Measurements from ENCODE around the gene LAP3.
A peak's percentile ranks its signal among the peaks of the same experiment; 100 is the strongest.
"Not testable (repeated sequence)": the region's sequence is repeated elsewhere in the genome, so short reads cannot be mapped to it uniquely, and the experiment has no call there.

The LAP3 gene

DNA sequence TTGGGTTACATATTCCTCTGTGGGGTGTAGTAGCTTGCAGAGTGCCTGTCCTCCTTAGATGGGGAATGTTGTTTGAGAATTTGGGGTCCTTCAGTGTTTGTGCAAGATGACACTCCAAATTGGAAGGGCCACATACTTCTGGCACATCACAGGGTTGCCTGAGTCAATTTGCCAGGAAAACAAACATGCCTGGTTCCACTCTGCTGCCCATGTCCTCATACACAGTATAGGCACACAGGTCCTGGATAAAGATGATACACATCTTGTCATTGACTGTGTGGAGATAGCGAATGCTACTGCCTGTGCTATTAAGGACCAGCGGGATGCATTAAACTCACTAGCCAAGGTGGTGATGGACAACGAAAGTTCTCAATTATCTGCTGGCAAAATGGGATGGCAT lies 11.2 kb upstream of the LAP3 start:
- no peak for DNase-seq

DNA sequence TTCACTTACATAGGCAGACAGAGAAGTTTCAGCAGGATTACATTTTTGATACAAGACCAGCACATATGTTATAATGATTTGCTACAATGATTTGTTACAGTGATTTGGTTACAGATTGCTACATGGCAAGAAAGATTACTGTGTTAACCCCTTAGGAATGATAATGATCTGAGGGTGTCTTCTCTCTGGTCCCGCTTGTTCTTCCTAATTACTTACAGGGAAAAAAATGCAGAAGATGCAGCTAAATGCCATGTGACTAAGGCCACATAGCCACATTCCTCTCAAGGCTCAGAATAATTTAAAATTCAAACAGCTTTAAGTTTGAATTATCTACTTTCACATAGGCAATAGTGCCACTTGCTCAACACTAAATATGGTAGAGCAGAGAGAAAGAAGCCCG lies 9.7 kb upstream of the LAP3 start:
- no peak for DNase-seq

DNA sequence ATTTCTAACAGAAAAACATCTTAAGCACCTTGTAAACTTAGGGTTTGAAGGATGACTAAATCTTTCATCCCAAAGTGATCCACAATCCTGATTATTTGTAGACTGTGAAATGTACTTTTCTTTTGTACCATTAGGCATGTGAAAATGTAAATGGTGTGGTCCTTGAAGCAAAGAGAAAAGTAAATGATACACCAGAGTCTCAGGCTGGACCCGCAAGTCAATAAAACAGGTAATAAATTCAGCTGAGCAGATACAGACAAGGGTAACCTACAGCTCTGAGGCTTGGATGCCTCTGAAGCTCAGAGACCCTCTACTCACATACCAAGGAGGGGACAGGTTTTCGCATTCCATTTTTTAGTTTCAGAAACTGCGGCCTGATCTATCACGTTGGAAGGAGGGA lies 2.8 kb upstream of the LAP3 start:
- DNase-seq, result no peak

DNA sequence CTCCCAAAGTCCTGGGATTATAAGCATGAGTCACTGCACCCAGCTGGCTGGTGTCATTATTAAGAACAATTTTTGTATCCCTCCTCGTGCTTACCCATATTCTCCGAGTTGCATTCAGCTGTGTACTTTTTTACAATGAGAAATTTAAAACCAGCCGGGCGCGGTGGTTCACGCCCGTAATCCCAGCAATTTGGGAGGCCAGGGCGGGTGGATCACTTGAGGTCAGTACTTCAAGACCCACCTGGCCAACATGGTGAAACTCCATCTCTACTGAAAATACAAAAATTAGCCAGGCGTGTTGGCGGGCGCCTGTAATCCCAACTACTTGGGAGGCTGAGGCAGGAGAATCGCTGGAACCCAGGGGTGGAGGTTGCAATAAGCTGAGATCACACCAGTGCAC lies 1.8 kb upstream of the LAP3 start:
- DNase-seq, result not testable (repeated sequence)

DNA sequence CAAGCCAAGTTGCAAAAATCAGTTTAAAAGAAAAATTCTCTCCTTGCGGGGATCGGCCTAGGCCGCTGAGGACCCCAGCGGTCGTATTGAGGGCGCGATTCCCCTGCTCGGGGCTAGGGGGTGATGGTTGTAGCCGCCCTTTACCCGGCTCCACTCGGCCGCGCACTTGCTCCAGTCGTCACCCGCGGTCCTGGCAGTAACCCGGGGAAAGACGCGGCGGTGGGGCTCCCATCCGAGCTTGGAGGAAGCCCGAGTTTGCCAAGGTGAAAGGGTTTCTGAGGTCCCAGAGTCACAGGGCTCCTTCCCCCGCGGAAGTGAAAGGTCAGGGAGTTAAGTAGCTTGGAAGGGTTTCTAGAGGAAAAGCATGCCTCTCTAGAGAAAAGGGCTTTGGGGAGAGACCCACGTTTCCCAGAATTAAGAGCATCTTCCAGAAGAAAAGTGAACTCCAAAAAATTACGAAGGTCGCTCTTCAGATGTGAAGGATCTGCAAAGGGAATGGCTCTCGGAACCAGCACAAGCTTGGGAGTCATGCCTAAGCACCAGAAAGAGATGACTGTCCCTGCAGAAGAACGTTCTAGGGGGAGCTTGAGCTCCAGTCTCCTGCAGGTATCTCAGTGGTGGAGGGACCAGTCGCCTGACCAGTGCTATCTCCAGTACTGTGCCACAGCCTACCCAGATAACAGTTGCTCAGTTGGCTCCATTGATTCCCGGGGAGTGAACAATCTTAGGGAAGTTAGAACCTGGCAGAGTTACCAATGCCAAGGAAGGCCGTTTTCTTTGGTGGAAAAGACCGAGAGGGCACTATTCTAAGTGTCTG lies 875 bp downstream of the LAP3 start:
- no peak for DNase-seq

DNA sequence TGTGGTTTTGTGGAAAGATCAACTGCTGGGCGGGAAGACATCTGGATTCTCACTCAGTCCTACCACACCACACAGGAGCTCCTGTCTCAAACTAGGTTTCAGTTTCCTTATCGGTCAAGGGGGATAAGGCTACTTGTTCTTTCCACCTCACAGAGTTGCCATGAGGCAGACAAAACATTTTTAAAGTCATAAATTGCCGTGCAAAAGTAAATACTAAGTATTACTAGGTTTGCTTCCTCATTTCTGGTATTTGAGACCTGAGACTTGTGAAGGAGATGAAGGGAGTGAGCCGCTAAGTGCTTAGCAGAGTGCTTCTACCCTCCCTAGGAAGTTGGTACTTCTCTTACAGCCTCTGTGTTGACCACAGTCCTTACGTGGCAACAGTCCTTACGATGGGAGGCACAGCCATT lies 1.5 kb downstream of the LAP3 start:
- DNase-seq, result no peak

DNA sequence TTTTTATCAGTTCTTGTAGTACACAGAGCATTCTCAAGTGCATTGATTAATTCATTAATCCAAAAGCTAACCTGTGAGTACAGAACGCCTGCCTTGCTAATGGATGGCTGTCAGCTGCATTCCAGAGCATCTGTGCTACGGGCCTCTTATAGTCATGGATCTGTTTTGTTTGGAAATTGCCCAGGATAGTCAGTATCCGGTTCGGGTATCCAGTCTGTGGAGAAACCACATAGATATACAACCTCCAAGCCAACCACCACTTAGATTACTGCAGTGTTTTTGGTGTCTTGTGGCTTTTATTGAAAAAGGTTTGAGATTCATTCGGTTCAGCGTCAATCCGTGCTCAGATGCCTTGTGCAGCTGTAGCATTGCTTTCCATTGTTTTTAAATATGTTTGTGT lies 4.0 kb downstream of the LAP3 start:
- DNase-seq, result no peak

DNA sequence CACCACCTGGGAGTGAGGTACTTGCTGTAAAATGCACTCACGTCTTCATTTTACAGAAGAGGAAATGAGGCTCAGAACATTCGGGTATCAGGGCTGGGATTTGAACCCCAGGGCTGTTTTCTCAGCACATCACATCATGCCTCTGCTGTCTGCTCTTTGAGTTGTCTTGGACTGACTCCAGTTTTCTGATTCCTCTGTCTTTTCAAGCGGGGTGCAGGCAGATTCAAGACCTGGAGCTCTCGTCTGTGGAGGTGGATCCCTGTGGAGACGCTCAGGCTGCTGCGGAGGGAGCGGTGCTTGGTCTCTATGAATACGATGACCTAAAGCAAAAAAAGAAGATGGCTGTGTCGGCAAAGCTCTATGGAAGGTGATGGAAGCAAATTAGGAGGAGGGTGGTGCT lies 6.3 kb downstream of the LAP3 start:
- no peak for DNase-seq

DNA sequence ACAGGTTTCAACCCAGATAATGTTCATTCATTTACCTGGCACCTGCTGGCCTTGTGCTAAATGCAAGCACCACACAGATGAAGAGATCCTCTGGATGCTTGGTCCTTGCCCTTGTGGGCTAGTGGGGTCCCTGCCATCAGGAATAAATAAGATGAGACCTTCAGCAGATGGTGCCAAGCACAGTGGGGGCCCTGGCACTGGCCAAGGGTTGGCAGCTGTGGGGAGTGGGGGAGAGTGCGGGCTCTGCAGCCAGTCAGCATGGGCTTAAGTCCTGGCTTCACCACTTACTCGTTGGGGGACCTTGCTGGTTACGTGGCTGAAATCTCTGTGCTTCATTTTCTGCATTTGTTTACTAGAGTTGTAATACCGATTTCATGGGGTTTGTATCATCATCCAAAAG lies 6.9 kb downstream of the LAP3 start:
- DNase-seq, result no peak

DNA sequence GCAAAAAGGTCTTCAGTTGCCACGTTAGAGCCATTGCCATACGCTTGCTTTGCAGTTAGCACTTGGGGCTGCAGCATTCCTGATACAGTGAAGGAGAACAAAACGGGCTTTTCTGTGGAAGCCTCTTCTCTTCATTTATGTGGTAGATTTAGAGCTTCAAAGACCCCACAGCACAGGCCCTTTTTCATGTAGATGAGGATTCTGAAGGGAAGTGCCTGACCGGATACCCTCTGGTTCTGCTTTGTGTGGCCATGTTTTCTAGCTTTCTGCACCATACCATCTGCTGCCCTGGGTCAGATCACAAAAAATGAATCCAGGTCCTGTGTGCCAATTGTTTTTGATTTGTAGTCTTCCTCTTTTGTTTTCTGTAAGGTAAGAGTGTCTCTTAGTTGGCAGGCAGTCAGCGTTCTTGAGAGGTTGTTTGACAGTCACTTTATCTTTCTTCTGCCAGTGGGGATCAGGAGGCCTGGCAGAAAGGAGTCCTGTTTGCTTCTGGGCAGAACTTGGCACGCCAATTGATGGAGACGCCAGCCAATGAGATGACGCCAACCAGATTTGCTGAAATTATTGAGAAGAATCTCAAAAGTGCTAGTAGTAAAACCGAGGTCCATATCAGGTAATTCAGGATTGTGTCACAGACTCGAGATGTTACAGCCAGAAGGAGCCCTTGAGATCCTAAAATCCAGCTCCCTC lies 7.7 kb downstream of the LAP3 start:
- no peak for DNase-seq

DNA sequence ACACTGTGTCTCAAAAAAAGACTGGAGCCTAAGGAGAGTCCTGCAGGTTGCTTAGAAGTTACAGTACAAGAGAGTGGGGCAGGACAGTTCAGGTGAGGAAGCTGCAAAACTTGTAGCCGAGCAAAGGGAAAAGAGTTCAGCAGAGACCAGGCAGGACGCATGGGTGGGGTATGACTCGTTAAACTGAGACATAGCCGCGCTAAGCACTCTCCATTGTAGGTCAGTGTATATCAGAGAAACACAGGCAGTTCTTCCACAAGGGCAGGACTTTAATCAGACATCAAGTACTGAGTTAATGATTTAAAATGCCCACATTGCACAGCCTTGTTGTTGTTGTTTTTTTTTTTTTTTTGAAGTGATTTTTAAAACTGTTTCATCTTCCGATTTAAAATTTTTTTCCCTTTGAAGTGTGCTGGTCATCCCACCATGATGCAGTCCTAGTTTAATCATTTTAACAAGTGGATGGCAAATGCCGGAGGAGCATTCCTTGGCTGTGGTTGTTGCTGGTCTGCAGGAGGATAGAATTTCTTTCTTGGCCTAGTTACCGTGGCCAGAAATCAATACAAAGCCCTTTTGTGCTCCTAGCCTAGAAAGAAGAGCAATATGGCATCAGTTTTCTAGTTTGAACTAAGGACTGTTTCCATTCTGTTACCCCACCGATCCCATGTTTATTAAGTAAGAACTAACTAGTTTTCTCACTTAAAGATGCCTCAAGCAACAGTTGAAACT lies 10.3 kb downstream of the LAP3 start:
- no peak for DNase-seq

DNA sequence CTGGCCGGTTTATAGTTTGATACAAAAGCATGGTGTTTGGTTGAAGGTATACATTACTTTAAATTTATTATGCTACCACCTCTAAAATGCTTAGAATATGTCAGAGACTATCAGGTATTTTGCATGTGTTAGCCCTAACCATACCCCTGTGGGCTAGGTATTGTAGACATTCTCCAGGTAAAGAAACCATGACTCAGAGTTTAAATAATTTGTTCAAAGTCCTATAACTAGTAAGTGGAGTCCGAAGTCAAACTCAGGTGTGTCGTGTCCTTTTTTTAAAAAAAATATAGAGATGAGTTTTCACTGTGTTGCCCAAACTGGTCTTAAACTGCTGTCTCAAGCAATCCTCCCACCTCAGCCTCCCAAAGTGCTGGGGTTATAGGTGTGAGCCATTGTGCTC lies 12.4 kb downstream of the LAP3 start:
- no peak for DNase-seq

DNA sequence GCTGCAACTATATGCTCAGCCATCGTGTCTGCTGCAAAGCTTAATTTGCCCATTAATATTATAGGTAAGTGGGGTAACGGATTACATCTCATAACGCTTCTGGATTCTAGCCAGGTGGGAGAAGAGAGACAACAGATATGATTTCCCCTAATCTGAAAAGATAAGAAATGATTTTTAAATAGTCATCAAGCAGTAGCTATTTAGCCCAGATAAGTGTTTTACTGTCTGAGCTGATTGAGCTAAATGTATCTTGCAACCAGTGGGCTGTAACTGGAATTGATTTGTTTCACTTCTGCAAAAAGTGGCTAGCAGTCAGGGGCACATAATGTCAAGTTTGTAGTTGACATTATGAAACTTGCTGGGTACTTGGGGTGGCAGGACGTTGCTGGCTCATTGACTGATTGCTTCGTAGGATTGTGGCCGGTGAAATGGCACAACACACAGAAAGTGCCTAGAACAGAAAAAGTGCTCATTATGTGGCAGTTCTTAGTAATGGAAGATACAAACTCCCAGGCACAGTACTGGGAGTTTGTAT lies 18.5 kb downstream of the LAP3 start:
- DNase-seq, result no peak

DNA sequence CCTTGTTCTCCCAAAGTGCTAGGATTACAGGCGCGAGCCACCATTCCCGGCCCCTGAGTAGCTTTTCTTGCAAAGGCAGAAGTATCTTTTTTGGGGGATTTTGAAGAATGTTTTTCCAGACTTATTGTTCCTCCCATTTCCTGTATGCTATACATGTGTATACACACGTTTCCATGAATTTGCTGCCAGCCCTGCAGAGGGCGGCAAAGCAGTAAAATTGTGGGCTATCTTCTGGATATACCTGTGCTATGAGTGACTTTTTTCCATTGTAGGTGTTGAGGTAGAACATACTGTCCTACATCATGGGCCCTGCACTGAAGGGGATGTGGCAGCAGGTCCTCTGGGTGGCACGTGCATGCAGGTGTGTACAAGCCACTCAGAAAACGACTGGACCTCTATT lies 20.5 kb downstream of the LAP3 start:
- DNase-seq, result no peak

DNA sequence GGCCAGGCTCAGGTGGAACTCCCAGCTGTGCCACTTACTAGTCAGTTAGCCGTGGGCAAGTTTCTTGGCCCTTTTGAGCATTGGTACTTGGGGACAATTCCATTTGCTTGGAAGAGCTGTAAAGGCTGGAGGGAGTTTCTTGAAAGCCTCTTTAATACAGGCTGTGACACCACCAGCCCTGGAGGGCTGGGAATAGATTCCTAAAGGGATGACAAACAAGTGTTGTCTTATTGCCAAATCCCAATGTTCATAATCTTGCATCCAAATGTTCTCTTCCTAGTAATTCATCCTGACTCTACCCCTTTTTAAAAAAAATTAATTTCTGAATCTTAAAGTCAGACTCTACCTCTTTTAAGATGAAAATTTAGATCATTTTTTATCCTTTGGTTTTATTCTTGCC lies 22.8 kb downstream of the LAP3 start:
- DNase-seq, result no peak

DNA sequence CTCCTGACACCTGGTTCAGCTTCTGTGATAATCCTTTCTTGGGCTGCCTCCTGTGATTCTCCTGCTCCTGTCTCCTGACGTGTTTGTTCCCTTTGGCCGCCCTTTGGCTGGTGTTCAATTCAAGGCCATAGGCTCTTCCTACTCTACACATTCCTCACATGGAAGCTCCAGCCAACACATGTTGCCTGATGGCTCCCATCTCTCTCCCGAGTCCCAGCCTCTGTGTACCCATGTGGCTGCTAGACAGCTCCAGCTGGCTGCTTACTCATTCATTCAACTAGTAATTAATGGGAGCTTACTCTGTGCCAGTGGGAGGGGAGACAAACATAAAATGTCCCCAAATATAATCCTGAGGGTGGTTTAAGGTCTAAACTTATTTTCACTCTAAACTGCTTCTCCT lies 28.2 kb downstream of the LAP3 start:
- DNase-seq, result no peak

DNA sequence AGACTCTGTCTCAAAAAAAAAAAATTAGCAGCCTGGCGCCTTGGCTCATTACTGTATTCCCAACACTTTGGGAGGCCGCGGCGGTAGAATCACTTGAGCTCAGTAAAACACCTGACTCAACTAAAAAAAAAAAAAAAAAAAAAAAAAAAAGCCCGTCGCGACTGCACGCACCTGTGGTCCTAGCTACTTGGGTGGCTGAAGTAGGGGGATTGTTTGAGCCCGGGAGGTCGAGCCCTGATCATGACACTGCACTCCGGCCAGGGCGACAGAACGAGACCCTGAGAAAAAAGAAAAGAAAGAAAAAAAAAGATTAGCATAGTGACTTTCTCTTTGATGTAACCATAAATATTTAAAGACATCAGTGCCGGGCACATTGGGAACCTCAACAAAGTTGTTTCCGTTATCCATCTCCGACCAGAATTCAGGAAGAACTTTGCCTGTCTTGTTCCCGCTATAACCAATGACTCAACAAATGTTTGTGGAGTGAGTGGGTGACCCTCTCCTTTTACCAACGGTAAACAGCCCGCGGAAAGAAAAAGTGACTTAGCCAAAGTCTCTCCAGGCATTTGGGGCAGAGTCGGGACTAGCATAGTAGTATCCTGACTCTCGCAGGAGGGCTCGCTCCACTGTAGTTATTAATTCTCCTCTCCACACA lies 36.9 kb downstream of the LAP3 start:
- DNase-seq, result peak; percentile 75

DNA sequence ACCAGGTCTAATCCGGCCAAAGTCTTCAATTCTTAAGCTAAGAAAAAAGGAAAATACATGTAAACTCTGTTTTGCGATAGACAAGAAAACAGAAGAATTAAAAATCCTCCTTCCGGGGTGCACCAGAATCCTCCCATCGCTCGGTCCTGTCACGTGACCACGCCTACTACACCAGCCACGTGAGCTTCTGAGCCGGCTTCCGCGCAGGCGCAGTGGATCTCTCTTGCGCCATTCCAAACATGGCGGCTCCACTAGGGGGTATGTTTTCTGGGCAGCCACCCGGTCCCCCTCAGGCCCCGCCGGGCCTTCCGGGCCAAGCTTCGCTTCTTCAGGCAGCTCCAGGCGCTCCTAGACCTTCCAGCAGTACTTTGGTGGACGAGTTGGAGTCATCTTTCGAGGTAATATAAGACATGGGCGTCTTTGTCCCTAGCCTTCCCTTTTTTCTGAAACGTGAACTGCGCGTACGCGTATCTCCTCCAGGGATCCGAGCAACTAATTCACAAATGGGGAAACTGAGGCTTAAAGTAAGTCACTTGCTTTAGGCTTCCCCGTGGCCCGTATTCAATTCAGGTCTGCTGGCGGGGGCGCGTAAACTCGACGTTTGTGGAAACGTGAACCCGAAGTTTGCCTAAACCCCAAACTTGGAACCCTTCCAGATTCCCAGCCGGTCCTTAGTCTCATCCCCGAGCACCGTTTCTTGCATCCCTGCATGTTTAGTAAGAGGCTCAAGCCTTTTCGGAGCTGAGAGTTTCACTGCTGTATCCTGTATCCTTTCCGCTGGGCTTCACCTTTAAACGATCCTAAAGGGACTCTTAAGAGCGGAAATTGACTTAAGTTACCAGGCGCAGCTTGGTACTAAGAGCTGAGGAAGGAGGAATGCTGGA lies 37.7 kb downstream of the LAP3 start, which contains the start of gene MED28:
MED28 (plus strand) TSS at position 226 of the 884 bp plus-strand sequence; CDS start at position 240, 14 bp downstream.
- DNase-seq, result peak; percentile 89

DNA sequence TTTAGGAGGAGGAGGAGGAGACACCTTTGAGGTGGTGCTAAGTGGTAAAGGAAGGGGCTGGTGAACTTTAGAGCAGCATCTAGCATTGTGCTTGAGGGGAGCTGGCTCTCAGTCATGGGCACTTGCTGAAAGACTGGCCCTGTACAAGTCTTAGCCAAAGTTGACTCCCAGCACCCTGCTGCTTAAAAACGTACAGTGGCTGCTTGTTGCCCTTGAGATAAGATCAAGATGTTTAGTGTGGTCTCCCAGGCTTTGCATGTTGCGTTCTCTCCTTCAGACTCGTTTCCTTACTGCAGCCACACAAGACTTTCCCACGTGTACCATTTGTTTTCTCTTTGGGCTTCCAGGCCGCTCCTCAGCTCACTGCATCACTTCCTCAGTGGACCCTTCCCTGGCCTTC lies 39.3 kb downstream of the LAP3 start:
- DNase-seq, result no peak

DNA sequence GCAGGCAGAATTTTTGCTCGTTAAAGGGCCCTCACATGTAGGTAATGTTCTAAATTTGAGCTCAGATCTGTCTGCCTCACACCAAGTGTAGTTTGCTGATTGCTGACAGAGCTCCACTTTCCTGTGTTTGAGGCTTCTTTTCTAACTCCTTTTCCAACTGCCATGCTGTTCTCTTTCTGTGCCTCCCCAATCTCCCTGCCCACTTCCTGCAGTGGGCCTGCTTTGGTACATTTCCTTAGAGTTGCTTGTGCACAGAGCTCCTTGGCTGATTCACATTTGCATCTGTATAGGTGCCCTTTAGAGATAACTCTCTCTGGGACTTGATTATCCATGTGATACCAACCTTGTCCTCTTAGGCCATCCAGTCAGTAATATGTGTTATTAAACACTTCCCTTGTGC lies 41.9 kb downstream of the LAP3 start:
- no peak for DNase-seq

DNA sequence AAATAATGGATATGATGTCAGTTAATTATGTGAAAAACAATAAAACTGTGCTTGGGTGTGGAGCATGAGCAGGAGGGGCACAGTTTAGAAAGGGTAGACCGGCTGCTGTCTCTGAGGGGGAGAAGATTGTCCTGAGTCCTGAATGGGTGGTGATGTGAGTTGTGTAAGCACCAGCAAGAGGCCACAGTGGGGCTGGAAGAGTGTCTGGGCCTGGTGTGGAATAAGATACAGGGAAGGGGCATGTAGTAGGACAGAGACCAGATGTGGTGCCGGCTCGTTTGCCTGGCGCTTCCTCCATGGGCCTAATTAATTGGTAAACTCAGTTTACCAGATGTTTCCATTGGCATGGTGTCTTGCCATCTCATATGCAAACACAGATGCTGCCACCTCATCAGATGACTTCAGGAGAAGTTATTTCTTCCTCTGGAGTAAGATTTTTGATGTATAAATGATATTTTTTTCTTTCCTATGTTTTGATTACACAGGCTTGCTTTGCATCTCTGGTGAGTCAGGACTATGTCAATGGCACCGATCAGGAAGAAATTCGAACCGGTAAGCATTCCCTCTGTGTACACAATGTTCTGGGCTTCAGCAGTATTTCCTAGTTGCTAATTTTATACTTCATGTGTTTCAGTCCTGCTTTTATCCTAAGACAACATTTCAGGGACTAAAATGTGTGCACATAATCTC lies 42.6 kb downstream of the LAP3 start:
- DNase-seq, result peak; percentile 0
